Loucy (cell line): ENCODE measurements around the gene CDHR5.

Source experiments
- EZH2phosphoT487 ChIP-seq: fragments of 200-600 bp; IDR thresholded peaks from 2 replicates; pipeline ENCODE4 v1.6.1; 2018; ENCODE audit warnings: antibody characterized with exemption, mild to moderate bottlenecking, moderate library complexity, borderline replicate concordance
- TF ChIP-seq, protein P1 (sequence below): fragments of 200-600 bp; sonication (generic); conservative IDR thresholded peaks from 2 replicates; pipeline ENCODE4 v1.5.1; 2014; ENCODE audit warnings: mild to moderate bottlenecking, antibody characterized with exemption, low read length

DNA sequence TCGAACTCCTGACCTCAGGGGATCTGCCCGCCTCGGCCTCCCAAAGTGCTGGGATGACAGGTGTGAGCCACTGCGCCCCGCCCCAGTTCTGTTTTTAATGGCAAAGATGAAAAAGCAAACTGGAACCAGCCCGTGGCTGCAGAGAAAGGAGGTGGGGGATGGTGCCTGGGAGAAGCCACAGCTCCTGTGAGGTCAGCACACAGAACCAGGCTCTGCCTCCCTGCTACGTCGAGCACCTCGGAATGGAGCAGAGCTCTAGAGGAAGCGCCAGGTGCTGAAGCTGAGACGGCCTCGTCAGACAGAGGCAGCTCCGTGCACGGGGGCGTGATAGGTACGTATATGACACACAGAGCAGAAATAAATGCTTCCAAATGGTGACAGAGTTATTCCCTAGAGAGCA, 20.8 kb upstream of the CDHR5 start:
- TF ChIP-seq, protein P1, sequence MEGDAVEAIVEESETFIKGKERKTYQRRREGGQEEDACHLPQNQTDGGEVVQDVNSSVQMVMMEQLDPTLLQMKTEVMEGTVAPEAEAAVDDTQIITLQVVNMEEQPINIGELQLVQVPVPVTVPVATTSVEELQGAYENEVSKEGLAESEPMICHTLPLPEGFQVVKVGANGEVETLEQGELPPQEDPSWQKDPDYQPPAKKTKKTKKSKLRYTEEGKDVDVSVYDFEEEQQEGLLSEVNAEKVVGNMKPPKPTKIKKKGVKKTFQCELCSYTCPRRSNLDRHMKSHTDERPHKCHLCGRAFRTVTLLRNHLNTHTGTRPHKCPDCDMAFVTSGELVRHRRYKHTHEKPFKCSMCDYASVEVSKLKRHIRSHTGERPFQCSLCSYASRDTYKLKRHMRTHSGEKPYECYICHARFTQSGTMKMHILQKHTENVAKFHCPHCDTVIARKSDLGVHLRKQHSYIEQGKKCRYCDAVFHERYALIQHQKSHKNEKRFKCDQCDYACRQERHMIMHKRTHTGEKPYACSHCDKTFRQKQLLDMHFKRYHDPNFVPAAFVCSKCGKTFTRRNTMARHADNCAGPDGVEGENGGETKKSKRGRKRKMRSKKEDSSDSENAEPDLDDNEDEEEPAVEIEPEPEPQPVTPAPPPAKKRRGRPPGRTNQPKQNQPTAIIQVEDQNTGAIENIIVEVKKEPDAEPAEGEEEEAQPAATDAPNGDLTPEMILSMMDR = no peak
- TF ChIP-seq EZH2phosphoT487 = no peak
